Caco-2 (cell line): ENCODE results near the gene LTBP1. TPM values are rescaled to one million over a fixed set of nuclear protein-coding genes. Genes with fewer than 3 reads are reported as not detected.

Source experiments
- BruUV-seq: library from RNA; stranded (reverse); fragments of 400-500 nt; replicated peaks from 2 replicates; lab custom pipeline; 2021; lab: Mats Ljungman, UMichigan
- CTCF ChIA-PET: fragments of 300-600 bp; sonication (Branson Sonifier 250); formaldehyde crosslinking; loops from one replicate; lab custom pipeline; 2022; ENCODE audit warnings: antibody characterized with exemption; lab: Charles Lee
- POLR2A ChIA-PET: fragments of 300-600 bp; sonication (Branson Sonifier 250); formaldehyde crosslinking; loops from one replicate; lab custom pipeline; 2022; ENCODE audit warnings: antibody characterized with exemption; lab: Charles Lee
- DNase-seq, 2 experiments: peaks; one replicate each; pipeline versions ENCODE4 v3.0.0 to v3.0.0-alpha.2; 2020 to 2022
- H3K27me3 ChIP-seq: replicated peaks from 2 replicates; pipeline ENCODE4 v1.6.0; 2011; ENCODE audit warnings: low read length; ENCODE audit not compliant: control insufficient read depth, insufficient read depth
- H3K36me3 ChIP-seq: 2 replicates; pipeline ENCODE4 v1.5.1; 2011; ENCODE audit warnings: low read length; ENCODE audit not compliant: control insufficient read depth, insufficient read depth
- H3K4me1 ChIP-seq: fragments of 250-450 bp; sonication (Bioruptor Pico); 2 replicates; pipeline ENCODE4 v1.5.1; 2020; ENCODE audit warnings: mild to moderate bottlenecking
- H3K4me3 ChIP-seq: 2 replicates; pipeline ENCODE4 v1.5.1; 2011; ENCODE audit warnings: low read depth, mild to moderate bottlenecking, control low read depth, low read length
- H3K9me3 ChIP-seq: fragments of 250-450 bp; sonication (Bioruptor Pico); 2 replicates; pipeline ENCODE4 v1.5.1; 2020; ENCODE audit warnings: mild to moderate bottlenecking, moderate library complexity
- H3K27ac Mint-ChIP-seq: one replicate; pipeline ENCODE4 v1.8.0; 2022; ENCODE audit warnings: mixed read lengths; ENCODE audit not compliant: unreplicated experiment
- H3K27me3 Mint-ChIP-seq: one replicate; pipeline ENCODE4 v1.8.0; 2022; ENCODE audit warnings: mixed read lengths; ENCODE audit not compliant: insufficient read depth, unreplicated experiment
- H3K36me3 Mint-ChIP-seq: one replicate; pipeline ENCODE4 v1.8.0; 2022; ENCODE audit warnings: mild to moderate bottlenecking, mixed read lengths; ENCODE audit not compliant: insufficient read depth, unreplicated experiment
- H3K4me1 Mint-ChIP-seq: one replicate; pipeline ENCODE4 v1.8.0; 2022; ENCODE audit warnings: low read depth, mixed read lengths; ENCODE audit not compliant: unreplicated experiment
- H3K4me3 Mint-ChIP-seq: one replicate; pipeline ENCODE4 v1.8.0; 2022; ENCODE audit warnings: mild to moderate bottlenecking, moderate library complexity, mixed read lengths; ENCODE audit not compliant: unreplicated experiment
- H3K9me3 Mint-ChIP-seq: one replicate; pipeline ENCODE4 v1.8.0; 2022; ENCODE audit warnings: mixed read lengths; ENCODE audit not compliant: unreplicated experiment
- CTCF ChIP-seq, 2 experiments: fragments of 200-600 bp in 1 of 2; IDR thresholded peaks; 1 replicate in 1 of 2; 2 replicates in 1 of 2; pipeline versions ENCODE4 v1.5.1 to v1.8.0; 2011 to 2022; ENCODE audit warnings: antibody characterized with exemption in 1 of 2, control low read depth in 1 of 2, inconsistent platforms in 1 of 2, low read depth in 1 of 2, low read length in 1 of 2, mild to moderate bottlenecking in 1 of 2, moderate library complexity in 1 of 2; ENCODE audit not compliant: insufficient read depth in 1 of 2, severe bottlenecking in 1 of 2, unreplicated experiment in 1 of 2
- intact Hi-C: fragments of 100-400 bp; cut with micrococcal nuclease; formaldehyde crosslinking; loops from one replicate; pipeline ENCODE4 v1.10.0; 2022; ENCODE audit not compliant: unreplicated experiment
- total RNA-seq: library from RNA; stranded (reverse); gene quantifications from 2 replicates; pipeline ENCODE4 v1.2.3, GENCODE V29; 2022

LTBP1 gene
- total RNA-seq, 1 experiment from 2014 or later, result 64.2 TPM

GRCh38 chr2:33377048-33377447 is 430.3 kb downstream of the LTBP1 start:
- H3K4me3 Mint-ChIP-seq, result no peak overlapping the region
- H3K36me3 ChIP-seq, result no peaks in the 10 kb centered on the region
- H3K4me1 ChIP-seq, result no peaks in the 10 kb centered on the region
- no peaks in the 10 kb centered on the region for H3K4me1 Mint-ChIP-seq
- no peaks in the 10 kb centered on the region for H3K9me3 Mint-ChIP-seq
- TF ChIP-seq CTCF (IDR thresholded peaks at IDR 0.05; ENCODE audit: insufficient read depth in 1 of 2, low read depth in 1 of 2, low read length in 1 of 2, severe bottlenecking in 1 of 2, unreplicated experiment in 1 of 2), result no peak
- no TSS peak for BruUV-seq
- no peak overlapping the region for H3K27ac Mint-ChIP-seq
- no peaks in the 10 kb centered on the region for H3K27me3 Mint-ChIP-seq
- H3K36me3 Mint-ChIP-seq, result no peaks in the 10 kb centered on the region
- H3K9me3 ChIP-seq, result no peaks in the 10 kb centered on the region
- DNase-seq, result no peak
- H3K4me3 ChIP-seq, result no peak overlapping the region
- ChIA-PET POLR2A (no interaction called here), CTCF (no interaction called here)
- H3K27me3 ChIP-seq, result no peaks in the 10 kb centered on the region
- intact Hi-C loops, result loop anchor here (10.0 kb wide), 1 partner anchor 272 kb away; no protein-coding TSS in a partner anchor

GRCh38 chr2:33378556-33379210 is 431.9 kb downstream of the LTBP1 start:
- no peak overlapping the region for H3K4me3 Mint-ChIP-seq
- no peaks in the 10 kb centered on the region for H3K27me3 Mint-ChIP-seq
- no peaks in the 10 kb centered on the region for H3K4me1 Mint-ChIP-seq
- intact Hi-C loops, result loop anchor here (10.0 kb wide), 1 partner anchor 274 kb away; no protein-coding TSS in a partner anchor
- no peaks in the 10 kb centered on the region for H3K36me3 Mint-ChIP-seq
- Histone ChIP-seq H3K36me3 (no peaks in the 10 kb centered on the region), H3K4me3 (no peak overlapping the region), H3K9me3 (no peaks in the 10 kb centered on the region), H3K4me1 (no peaks in the 10 kb centered on the region), H3K27me3 (no peaks in the 10 kb centered on the region)
- no peaks in the 10 kb centered on the region for H3K9me3 Mint-ChIP-seq
- CTCF ChIA-PET, result interaction anchor here (0.7 kb wide), 1 partner anchor 343 kb away, joined by 6 read pairs; no protein-coding TSS in a partner anchor
- TF ChIP-seq CTCF (IDR thresholded peaks at IDR 0.05; ENCODE audit: insufficient read depth in 1 of 2, low read depth in 1 of 2, low read length in 1 of 2, severe bottlenecking in 1 of 2, unreplicated experiment in 1 of 2), result no peak
- no peak for DNase-seq
- POLR2A ChIA-PET, result no interaction called here
- no peak overlapping the region for H3K27ac Mint-ChIP-seq
- no TSS peak for BruUV-seq

- H3K4me1 Mint-ChIP-seq, result no peaks in the 10 kb centered on the region
- H3K4me3 ChIP-seq, result no peak overlapping the region
- CTCF ChIA-PET, result interaction anchor here (0.6 to 0.7 kb wide), 3 partner anchors 13 to 1059 kb away, joined by 3 to 5 read pairs (median 3); no protein-coding TSS in a partner anchor
- no peaks in the 10 kb centered on the region for H3K27me3 ChIP-seq
- H3K27ac Mint-ChIP-seq, result no peak overlapping the region
- H3K4me3 Mint-ChIP-seq, result no peak overlapping the region
- peak; percentile 50 to 79 for TF ChIP-seq CTCF (IDR thresholded peaks at IDR 0.05; ENCODE audit: insufficient read depth in 1 of 2, low read depth in 1 of 2, low read length in 1 of 2, severe bottlenecking in 1 of 2, unreplicated experiment in 1 of 2)
- H3K9me3 Mint-ChIP-seq, result no peaks in the 10 kb centered on the region
- no peaks in the 10 kb centered on the region for H3K9me3 ChIP-seq
- intact Hi-C loops, result loop anchor here (1.0 to 10.0 kb wide), 2 partner anchors 346 to 825 kb away; no protein-coding TSS in a partner anchor
- no peaks in the 10 kb centered on the region for H3K4me1 ChIP-seq
- POLR2A ChIA-PET, result no interaction called here
- H3K36me3 ChIP-seq, result no peaks in the 10 kb centered on the region
- H3K36me3 Mint-ChIP-seq, result no peaks in the 10 kb centered on the region
- no peaks in the 10 kb centered on the region for H3K27me3 Mint-ChIP-seq
- BruUV-seq, result no TSS peak
- peak in 1 of 2 experiments; percentile 23 for DNase-seq
Observed at GRCh38 chr2:33380001-33380609, 433.4 kb downstream of the LTBP1 start.
